Panc1 (cell line): ENCODE measurements around the gene ATXN1. TPM values are rescaled to one million over a fixed set of nuclear protein-coding genes. Genes with fewer than 3 reads are reported as not detected.
"Not testable (repeated sequence)": the region's sequence is repeated elsewhere in the genome, so short reads cannot be mapped to it uniquely, and the experiment has no call there.

ENCODE experiments used
- ATAC-seq: fragments of 200-7000 bp; cut with Tn5 transposase; 2 replicates; pipeline ENCODE4 v1.9.1; 2020; ENCODE audit warnings: mild to moderate bottlenecking, moderate library complexity
- BruUV-seq: library from RNA; stranded (reverse); fragments of 400-500 nt; replicated peaks from 2 replicates; lab custom pipeline; 2021; lab: Mats Ljungman, UMichigan
- CTCF ChIA-PET: fragments of 300-600 bp; sonication (Branson Sonifier 250); formaldehyde crosslinking; loops from one replicate; lab custom pipeline; 2022; ENCODE audit warnings: antibody characterized with exemption; lab: Charles Lee
- POLR2A ChIA-PET: fragments of 300-600 bp; sonication (Branson Sonifier 250); formaldehyde crosslinking; loops from one replicate; lab custom pipeline; 2022; ENCODE audit warnings: antibody characterized with exemption; lab: Charles Lee
- DNase-seq: peaks from one replicate; pipeline ENCODE4 v3.0.0-alpha.2; 2010; ENCODE audit warnings: low read depth, low spot score
- H3K27ac ChIP-seq: 2 replicates; pipeline ENCODE4 v1.5.1; 2011; ENCODE audit warnings: mild to moderate bottlenecking, low read length, inconsistent platforms
- H3K27me3 ChIP-seq: fragments of 200-500 bp; sonication (Bioruptor generic); 2 replicates; pipeline ENCODE4 v1.6.0; 2014; ENCODE audit warnings: low read length, inconsistent platforms; ENCODE audit not compliant: control insufficient read depth, insufficient read depth
- H3K36me3 ChIP-seq: fragments of 200-500 bp; sonication (Bioruptor generic); 2 replicates; pipeline ENCODE4 v1.5.1; 2014; ENCODE audit warnings: inconsistent platforms, mild to moderate bottlenecking, low read length, moderate library complexity; ENCODE audit not compliant: control insufficient read depth, insufficient read depth
- H3K4me1 ChIP-seq: 2 replicates; pipeline ENCODE4 v1.5.1; 2011; ENCODE audit warnings: inconsistent platforms, mild to moderate bottlenecking, low read length, moderate library complexity; ENCODE audit not compliant: control insufficient read depth, insufficient read depth
- H3K4me3 ChIP-seq, 2 experiments: 2 replicates each; pipeline ENCODE4 v1.5.1; 2011 to 2012; ENCODE audit warnings: low read depth in 2 of 2, low read length in 2 of 2, mild to moderate bottlenecking in 2 of 2, inconsistent platforms in 1 of 2, moderate library complexity in 1 of 2
- H3K9me3 ChIP-seq: fragments of 200-500 bp; sonication (Bioruptor generic); 2 replicates; pipeline ENCODE4 v1.5.1; 2014; ENCODE audit warnings: low read depth, mild to moderate bottlenecking, inconsistent platforms, low read length, moderate library complexity; ENCODE audit not compliant: control insufficient read depth, insufficient read depth
- POLR2AphosphoS5 ChIP-seq: IDR thresholded peaks from 2 replicates; pipeline ENCODE4 v1.6.1; 2012; ENCODE audit warnings: mild to moderate bottlenecking, low read depth, low read length, moderate library complexity
- REST ChIP-seq, 2 experiments: IDR thresholded peaks; 2 replicates each; pipeline ENCODE4 v1.6.1; 2011 to 2012; ENCODE audit warnings: low read depth in 2 of 2, control low read depth in 1 of 2, low read length in 1 of 2, mild to moderate bottlenecking in 1 of 2, moderate library complexity in 1 of 2; ENCODE audit not compliant: insufficient read depth in 1 of 2
- SIN3A ChIP-seq: IDR thresholded peaks from 2 replicates; pipeline ENCODE4 v1.6.1; 2012; ENCODE audit warnings: low read depth, mild to moderate bottlenecking, low read length, moderate library complexity, borderline replicate concordance; ENCODE audit not compliant: insufficient read depth
- TCF7L2 ChIP-seq: IDR thresholded peaks from 2 replicates; pipeline ENCODE4 v1.6.1; 2011; ENCODE audit warnings: mild to moderate bottlenecking, low read depth, low read length, inconsistent platforms
- in situ Hi-C: cut with HindIII; loops from 2 replicates; pipeline ENCODE4 v1.10.0; 2016; ENCODE audit warnings: low sequenced_read_pairs, low pct_unique_long_range_greater_than_20kb
- intact Hi-C: fragments of 100-400 bp; cut with micrococcal nuclease; formaldehyde crosslinking; loops from one replicate; pipeline ENCODE4 v1.10.0; 2022; ENCODE audit not compliant: unreplicated experiment
- total RNA-seq: library from RNA; stranded (reverse); gene quantifications from one replicate; pipeline ENCODE4 v1.2.1, GENCODE V29; 2021; ENCODE audit not compliant: unreplicated experiment

The ATXN1 gene
- total RNA-seq, 1 experiment from 2014 or later: 67.1 TPM

GRCh38 chr6:16618962-16619361 is 142.3 kb downstream of the ATXN1 start:
- BruUV-seq: no TSS peak
- POLR2A ChIA-PET: no interaction called here

GRCh38 chr6:16615215-16615614 is 146.0 kb downstream of the ATXN1 start:
- H3K27ac ChIP-seq, intact Hi-C loops, H3K9me3 ChIP-seq, CTCF ChIA-PET, ATAC-seq, in situ Hi-C loops, H3K27me3 ChIP-seq, DNase-seq, POLR2A ChIA-PET, BruUV-seq, H3K4me3 ChIP-seq, H3K36me3 ChIP-seq, H3K4me1 ChIP-seq: not testable (repeated sequence)

More at GRCh38 chr6:16618962-16619361, 142.3 kb downstream of the ATXN1 start:
- DNase-seq (no peak), ATAC-seq (no peak)
- Histone ChIP-seq H3K9me3 (no peaks in the 10 kb centered on the region), H3K27ac (no peak overlapping the region), H3K4me1 (peaks cover 10% of the 10 kb centered on the region), H3K27me3 (no peaks in the 10 kb centered on the region), H3K36me3 (no peaks in the 10 kb centered on the region), H3K4me3 (no peak overlapping the region)
- CTCF ChIA-PET: no interaction called here
- TF ChIP-seq SIN3A: no peak
- no peak for TF ChIP-seq TCF7L2
- no peak for TF ChIP-seq POLR2AphosphoS5
- intact Hi-C loops (no loop called here), in situ Hi-C loops (no loop called here)

GRCh38 chr6:16614143-16614542 is 147.1 kb downstream of the ATXN1 start:
- H3K27ac ChIP-seq, POLR2A ChIA-PET, H3K4me1 ChIP-seq, DNase-seq, intact Hi-C loops, CTCF ChIA-PET, ATAC-seq, H3K27me3 ChIP-seq, H3K4me3 ChIP-seq, H3K9me3 ChIP-seq, in situ Hi-C loops, H3K36me3 ChIP-seq: not testable (repeated sequence)
- BruUV-seq: TSS peak; percentile 57

- H3K36me3 ChIP-seq, intact Hi-C loops, DNase-seq, H3K27ac ChIP-seq, H3K4me3 ChIP-seq, H3K4me1 ChIP-seq, ATAC-seq, POLR2A ChIA-PET, in situ Hi-C loops, CTCF ChIA-PET, H3K9me3 ChIP-seq, H3K27me3 ChIP-seq, BruUV-seq: not testable (repeated sequence)
Observed at GRCh38 chr6:16613504-16613903, 147.8 kb downstream of the ATXN1 start.

- Histone ChIP-seq H3K4me3 (no peak overlapping the region), H3K9me3 (no peaks in the 10 kb centered on the region), H3K4me1 (no peaks in the 10 kb centered on the region), H3K36me3 (no peaks in the 10 kb centered on the region), H3K27ac (no peak overlapping the region), H3K27me3 (no peaks in the 10 kb centered on the region)
- intact Hi-C loops: no loop called here
- ChIA-PET CTCF (no interaction called here), POLR2A (no interaction called here)
- in situ Hi-C loops: no loop called here
- BruUV-seq: no TSS peak
- ATAC-seq (no peak), DNase-seq (no peak)
- TF ChIP-seq REST (IDR thresholded peaks at IDR 0.05; ENCODE audit: insufficient read depth in 1 of 2, low read depth in 2 of 2, low read length in 1 of 2) (no peak), SIN3A (no peak), POLR2AphosphoS5 (no peak)
Observed at GRCh38 chr6:16608444-16608843, 152.8 kb downstream of the ATXN1 start.
